SH-SY5Y (cell line): ENCODE data around the gene NKAIN2.

Experiments used
- GATA2 ChIP-seq: IDR thresholded peaks from 2 replicates; pipeline ENCODE4 v1.6.1; 2011; ENCODE audit warnings: mild to moderate bottlenecking, low read depth, low read length
- GATA3 ChIP-seq: IDR thresholded peaks from 2 replicates; pipeline ENCODE4 v1.6.1; 2011; ENCODE audit warnings: low read depth, mild to moderate bottlenecking, low read length, moderate library complexity

DNA sequence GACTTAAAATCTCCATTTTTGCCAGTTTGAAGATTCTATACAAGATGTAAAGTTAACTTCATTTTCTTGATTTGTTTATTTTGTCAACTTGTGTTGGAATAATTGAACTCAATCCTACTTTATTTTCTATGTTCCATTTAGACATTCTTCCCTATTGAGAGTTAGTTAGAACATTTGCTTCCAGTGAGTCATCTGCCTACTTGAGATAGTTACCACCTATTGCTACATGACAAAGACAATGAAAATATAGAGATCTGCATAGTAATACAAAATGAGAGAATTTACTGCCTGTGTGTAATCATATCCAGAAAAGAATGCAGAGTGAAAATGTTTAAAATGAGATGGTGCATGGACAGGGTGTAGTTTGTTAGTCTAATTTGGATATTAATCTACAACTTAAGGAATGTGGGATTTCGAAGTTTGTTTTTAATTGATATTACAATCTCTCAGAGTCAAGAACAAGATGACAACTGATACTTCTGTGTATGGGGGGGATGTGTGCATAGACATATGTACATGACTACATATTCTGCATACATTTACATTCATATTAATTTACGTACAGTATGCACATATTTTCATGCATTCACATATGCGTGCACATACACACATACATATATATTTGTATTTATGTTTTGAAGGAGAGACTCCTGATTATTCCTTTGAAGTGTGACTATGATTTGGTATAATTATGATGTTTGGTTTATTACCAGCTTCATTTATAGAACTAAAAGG lies 420.1 kb downstream of the NKAIN2 start:
- no peak for TF ChIP-seq GATA2
- no peak for TF ChIP-seq GATA3
